Tibial nerve (tissue), 4 donors: ENCODE measurements around the gene TGFB2.

Source experiments
- CTCF ChIP-seq, 5 experiments: fragments of 200-600 bp in 3 of 5; fragments of 450-650 bp in 2 of 5; sonication (generic) in 3 of 5; IDR thresholded peaks; one replicate each; pipeline ENCODE4 v1.5.1; 2016 to 2019; ENCODE audit warnings: antibody characterized with exemption in 5 of 5, mild to moderate bottlenecking in 3 of 5, moderate library complexity in 2 of 5
- EP300 ChIP-seq, 2 donors: sonication (generic); formaldehyde crosslinking; IDR thresholded peaks; one replicate each; pipeline ENCODE4 v1.6.1; 2017; ENCODE audit warnings: antibody characterized with exemption in 2 of 2, mild to moderate bottlenecking in 1 of 2
- POLR2A ChIP-seq, 2 donors: fragments of 450-650 bp; IDR thresholded peaks; one replicate each; pipeline ENCODE4 v1.6.1; 2017; ENCODE audit warnings: antibody characterized with exemption in 2 of 2, mild to moderate bottlenecking in 2 of 2, moderate library complexity in 2 of 2

- TF ChIP-seq CTCF (IDR thresholded peaks at IDR 0.05): no peak
- TF ChIP-seq POLR2A (IDR thresholded peaks at IDR 0.05): no peak
- no peak for TF ChIP-seq EP300 (IDR thresholded peaks at IDR 0.05)
These were observed 3.8 kb upstream of the TGFB2 start for GRCh38 chr1:218341325-218341724.
